Retina (tissue), 1 donor: ENCODE results near the gene NTSR1.

Experiments
- DNase-seq: peaks from one replicate; pipeline ENCODE4 v3.0.0-alpha.2; 2016

The NTSR1 gene

GRCh38 chr20:62741701-62742491, 33.3 kb downstream of the NTSR1 start:
- DNase-seq, result no peak

GRCh38 chr20:62742550-62742949, 33.9 kb downstream of the NTSR1 start:
- no peak for DNase-seq

GRCh38 chr20:62742979-62743776, 34.5 kb downstream of the NTSR1 start:
- DNase-seq, result peak; percentile 1

- no peak for DNase-seq
These were observed 35.2 kb downstream of the NTSR1 start for GRCh38 chr20:62743777-62744317.

GRCh38 chr20:62744741-62745191, 36.1 kb downstream of the NTSR1 start:
- DNase-seq, result peak; percentile 15

GRCh38 chr20:62745279-62745951, 36.8 kb downstream of the NTSR1 start:
- DNase-seq, result peak; percentile 14

GRCh38 chr20:62745952-62746288, 37.3 kb downstream of the NTSR1 start:
- no peak for DNase-seq

- DNase-seq, result no peak
These were observed 39.7 kb downstream of the NTSR1 start for GRCh38 chr20:62748311-62748710.

GRCh38 chr20:62749851-62750445, 41.3 kb downstream of the NTSR1 start:
- no peak for DNase-seq

- DNase-seq, result peak; percentile 20
These were observed 43.0 kb downstream of the NTSR1 start for GRCh38 chr20:62751551-62752150.

GRCh38 chr20:62752181-62752670, 43.6 kb downstream of the NTSR1 start:
- DNase-seq, result no peak

GRCh38 chr20:62752671-62753501, 44.2 kb downstream of the NTSR1 start:
- peak; percentile 41 for DNase-seq

- peak; percentile 4 for DNase-seq
These were observed 45.0 kb downstream of the NTSR1 start for GRCh38 chr20:62753626-62754025.

- no peak for DNase-seq
These were observed 45.7 kb downstream of the NTSR1 start for GRCh38 chr20:62754122-62754990.

GRCh38 chr20:62754991-62755356, 46.3 kb downstream of the NTSR1 start:
- DNase-seq, result no peak

GRCh38 chr20:62755817-62756724, 47.4 kb downstream of the NTSR1 start:
- no peak for DNase-seq

- peak; percentile 14 for DNase-seq
These were observed 49.7 kb downstream of the NTSR1 start for GRCh38 chr20:62758226-62758912.

GRCh38 chr20:62759981-62760431, 51.4 kb downstream of the NTSR1 start:
- peak; percentile 71 for DNase-seq
